Ovary (tissue), 3 donors: ENCODE results near the gene ATP10B.

Experiments used
- CTCF ChIP-seq, 3 donors: fragments of 450-650 bp in 2 of 3; fragments of 200-600 bp in 1 of 3; IDR thresholded peaks; one replicate each; pipeline versions ENCODE4 v1.5.1 to v1.8.0; 2016 to 2022; ENCODE audit warnings: antibody characterized with exemption in 3 of 3, mild to moderate bottlenecking in 1 of 3
- EP300 ChIP-seq: sonication (generic); formaldehyde crosslinking; IDR thresholded peaks from one replicate; pipeline ENCODE4 v1.6.1; 2017; ENCODE audit warnings: antibody characterized with exemption
- donor health status: DM: no; HTN: no; CAD: no.

DNA sequence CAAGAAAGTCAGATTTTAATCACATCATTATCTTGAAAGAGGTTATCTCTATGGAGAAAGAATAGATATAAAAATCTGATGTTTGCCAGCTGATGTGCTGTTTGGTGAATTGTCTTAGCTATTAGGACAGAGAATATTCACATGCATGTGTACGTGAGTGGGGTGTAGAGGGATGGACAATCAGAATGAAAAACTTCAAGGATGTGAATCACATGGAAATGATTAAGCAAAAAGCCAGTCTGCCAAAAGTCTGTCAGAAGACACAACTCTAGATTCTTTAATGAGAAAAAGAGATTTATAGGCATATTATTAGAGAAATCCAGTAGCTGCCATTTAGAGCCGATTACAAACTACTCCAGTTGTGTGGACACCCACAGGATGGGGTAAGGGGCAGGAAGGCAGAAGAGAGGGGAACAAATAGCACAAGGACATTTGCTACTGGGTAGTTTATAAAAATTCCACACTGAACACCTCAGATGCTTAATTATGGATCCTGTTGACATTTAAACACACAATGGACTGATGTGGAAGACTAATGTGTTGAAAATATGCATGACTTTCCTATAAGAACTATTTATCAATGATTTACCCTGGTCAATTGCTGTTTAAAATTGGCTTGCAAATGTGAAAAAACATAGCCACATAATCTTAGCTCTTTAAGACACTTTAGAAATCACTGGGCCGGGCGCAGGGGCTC lies 302.9 kb downstream of the ATP10B start:
- TF ChIP-seq CTCF (IDR thresholded peaks at IDR 0.05) (no peak), EP300 (no peak)
